Mucosa of descending colon (tissue), 3 donors: Measurements from ENCODE around the gene ABCC6. TPM values are rescaled to one million over a fixed set of nuclear protein-coding genes. Genes with fewer than 3 reads are reported as not detected.
A peak's percentile ranks its signal among the peaks of the same experiment; 100 is the strongest.

Experiments used
- ATAC-seq: fragments of 200-7000 bp; cut with Tn5 transposase; one replicate; pipeline ENCODE4 v1.9.1; 2020; ENCODE audit warnings: mild to moderate bottlenecking, moderate library complexity
- DNase-seq, 3 donors: peaks; one replicate each; pipeline ENCODE4 v3.0.0-alpha.2; 2020
- H3K36me3 ChIP-seq: fragments of 200-600 bp; one replicate; pipeline ENCODE4 v1.8.0; 2021; ENCODE audit warnings: low read depth, mild to moderate bottlenecking
- H3K4me1 ChIP-seq: fragments of 200-600 bp; one replicate; pipeline ENCODE4 v1.8.0; 2021; ENCODE audit warnings: low read depth, mild to moderate bottlenecking
- H3K4me3 ChIP-seq: fragments of 200-600 bp; one replicate; pipeline ENCODE4 v1.8.0; 2021; ENCODE audit warnings: mild to moderate bottlenecking
- H3K9me3 ChIP-seq: fragments of 200-600 bp; one replicate; pipeline ENCODE4 v1.8.0; 2021; ENCODE audit warnings: mild to moderate bottlenecking
- intact Hi-C, 2 donors: fragments of 100-400 bp; cut with DNase I in 1 of 2; cut with micrococcal nuclease in 1 of 2; formaldehyde crosslinking; loops; one replicate each; pipeline versions ENCODE4 v1.11.0 to v1.11.1; 2022; cut with DNase I, micrococcal nuclease
- total RNA-seq, 3 donors: library from RNA; stranded (reverse); fragmentation: NEBNext Ultra II Directional in 2 of 3; extraction: Animal tissue kit (Norgen Biotek cat#: 25700) in 2 of 3; gene quantifications; one replicate each; pipeline versions ENCODE4 v1.2.1 to v1.2.4, GENCODE V29; 2021 to 2023
- TF ChIP-seq, protein P1 (sequence below): fragments of 200-600 bp; IDR thresholded peaks from one replicate; pipeline ENCODE4 v1.8.0; 2022; ENCODE audit warnings: antibody characterized with exemption, mild to moderate bottlenecking
- donor health status: DM: no; HTN: no; CAD: no; lungs with moderate emphysema.
- donor health status: DM: no; HTN: no; CAD: no.
- donor health status: DM: no; HTN: yes; CAD: no.

The ABCC6 gene
- total RNA-seq, 3 donors from 2014 or later: 12.2 to 34.3 (median 26.4) TPM

DNA sequence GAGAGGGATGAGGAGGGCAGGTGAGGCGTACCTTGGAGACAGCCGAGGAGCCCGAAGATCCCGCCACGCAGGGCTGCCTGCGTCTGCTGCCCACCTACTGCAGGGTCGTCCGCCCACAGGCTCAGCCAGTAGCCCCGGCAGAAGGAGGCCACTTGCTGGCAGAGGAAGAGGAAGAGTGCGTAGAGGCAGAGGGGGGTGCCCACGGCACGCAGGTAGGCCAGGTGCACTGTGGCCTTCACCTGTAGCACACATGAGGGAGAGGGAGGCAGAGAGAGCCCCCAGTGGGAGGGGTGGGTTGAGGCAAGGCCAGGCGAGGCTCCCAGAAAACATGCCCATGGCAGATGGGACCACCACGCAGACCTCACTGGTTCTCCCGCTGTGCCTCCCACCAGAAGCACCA is 53.7 kb downstream of the ABCC6 start:
- no peaks in the 10 kb centered on the region for H3K4me1 ChIP-seq
- no peaks in the 10 kb centered on the region for H3K36me3 ChIP-seq
- DNase-seq: peak in 1 of 3 donors; percentile 29
- TF ChIP-seq, protein P1, sequence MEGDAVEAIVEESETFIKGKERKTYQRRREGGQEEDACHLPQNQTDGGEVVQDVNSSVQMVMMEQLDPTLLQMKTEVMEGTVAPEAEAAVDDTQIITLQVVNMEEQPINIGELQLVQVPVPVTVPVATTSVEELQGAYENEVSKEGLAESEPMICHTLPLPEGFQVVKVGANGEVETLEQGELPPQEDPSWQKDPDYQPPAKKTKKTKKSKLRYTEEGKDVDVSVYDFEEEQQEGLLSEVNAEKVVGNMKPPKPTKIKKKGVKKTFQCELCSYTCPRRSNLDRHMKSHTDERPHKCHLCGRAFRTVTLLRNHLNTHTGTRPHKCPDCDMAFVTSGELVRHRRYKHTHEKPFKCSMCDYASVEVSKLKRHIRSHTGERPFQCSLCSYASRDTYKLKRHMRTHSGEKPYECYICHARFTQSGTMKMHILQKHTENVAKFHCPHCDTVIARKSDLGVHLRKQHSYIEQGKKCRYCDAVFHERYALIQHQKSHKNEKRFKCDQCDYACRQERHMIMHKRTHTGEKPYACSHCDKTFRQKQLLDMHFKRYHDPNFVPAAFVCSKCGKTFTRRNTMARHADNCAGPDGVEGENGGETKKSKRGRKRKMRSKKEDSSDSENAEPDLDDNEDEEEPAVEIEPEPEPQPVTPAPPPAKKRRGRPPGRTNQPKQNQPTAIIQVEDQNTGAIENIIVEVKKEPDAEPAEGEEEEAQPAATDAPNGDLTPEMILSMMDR: no peak
- no peaks in the 10 kb centered on the region for H3K9me3 ChIP-seq
- ATAC-seq: no peak
- intact Hi-C loops: no loop called here
- no peak overlapping the region for H3K4me3 ChIP-seq

DNA sequence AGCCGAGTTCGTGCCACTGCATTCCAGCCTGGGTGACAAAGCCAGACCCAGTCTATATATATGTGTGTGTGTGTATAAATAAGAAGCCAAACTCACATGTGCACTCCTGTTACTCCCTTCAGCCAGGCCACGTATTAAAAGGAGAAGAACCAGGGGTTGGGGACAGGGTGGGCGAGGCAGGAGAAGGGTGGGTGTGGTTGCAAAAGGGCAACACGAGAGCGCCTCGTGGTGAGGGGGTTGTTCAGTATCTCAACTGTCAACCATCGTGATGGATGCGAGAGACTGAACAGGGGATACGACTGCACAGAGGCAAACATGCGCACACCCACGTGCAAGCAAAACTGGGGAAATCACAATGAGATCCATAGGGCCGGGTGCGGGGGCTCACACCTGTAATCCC is 54.9 kb downstream of the ABCC6 start:
- TF ChIP-seq, protein P1: no peak
- Histone ChIP-seq H3K9me3 (no peaks in the 10 kb centered on the region), H3K4me1 (no peaks in the 10 kb centered on the region), H3K4me3 (no peak overlapping the region), H3K36me3 (no peaks in the 10 kb centered on the region)
- intact Hi-C loops: no loop called here
- DNase-seq (peak in 1 of 3 donors; percentile 17), ATAC-seq (no peak)

DNA sequence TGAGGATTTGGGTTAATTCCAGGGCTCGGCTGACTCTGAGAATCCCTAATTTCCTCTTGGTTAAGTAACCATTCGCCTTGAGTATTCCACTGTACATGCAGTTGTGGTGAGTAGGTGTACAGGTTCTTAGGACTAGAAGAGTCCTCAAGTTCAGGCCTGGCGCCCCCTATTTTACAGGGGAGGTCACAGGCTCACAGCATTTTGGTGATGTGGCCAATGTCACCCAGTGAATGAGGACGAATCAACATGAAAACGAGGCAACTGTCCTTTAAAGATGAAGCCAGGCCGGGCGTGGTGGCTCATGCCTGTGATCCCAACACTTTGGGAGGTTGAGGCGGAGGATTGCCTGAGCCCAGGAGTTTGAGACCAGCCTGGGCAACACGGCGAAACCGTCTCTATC is 55.4 kb downstream of the ABCC6 start:
- TF ChIP-seq, protein P1: no peak
- intact Hi-C loops: no loop called here
- no peaks in the 10 kb centered on the region for H3K36me3 ChIP-seq
- peak in 1 of 3 donors; percentile 22 for DNase-seq
- ATAC-seq: no peak
- H3K4me1 ChIP-seq: no peaks in the 10 kb centered on the region
- no peak overlapping the region for H3K4me3 ChIP-seq
- H3K9me3 ChIP-seq: no peaks in the 10 kb centered on the region

DNA sequence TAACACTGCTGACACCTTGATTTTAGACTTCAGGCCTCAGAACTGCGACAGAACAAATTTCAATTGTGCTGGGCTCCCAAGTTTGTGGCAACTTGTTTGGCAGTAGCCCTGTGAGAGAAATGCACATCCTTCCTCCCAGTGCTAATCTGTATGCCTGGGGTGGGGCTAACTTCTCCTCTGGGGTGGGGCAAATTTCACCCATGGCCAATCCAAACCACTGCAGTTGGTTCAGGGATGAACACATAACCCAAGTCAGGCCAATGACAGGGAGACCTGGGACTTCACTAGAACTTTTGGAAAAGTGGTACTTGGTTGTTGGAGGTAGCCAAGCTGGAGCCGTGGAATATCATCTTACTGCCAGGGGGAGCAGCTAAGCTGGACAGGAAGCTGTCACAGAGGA is 56.3 kb downstream of the ABCC6 start:
- H3K4me1 ChIP-seq: no peaks in the 10 kb centered on the region
- DNase-seq (no peak), ATAC-seq (no peak)
- intact Hi-C loops: no loop called here
- H3K4me3 ChIP-seq: no peak overlapping the region
- H3K36me3 ChIP-seq: no peaks in the 10 kb centered on the region
- H3K9me3 ChIP-seq: no peaks in the 10 kb centered on the region
- TF ChIP-seq, protein P1: no peak

DNA sequence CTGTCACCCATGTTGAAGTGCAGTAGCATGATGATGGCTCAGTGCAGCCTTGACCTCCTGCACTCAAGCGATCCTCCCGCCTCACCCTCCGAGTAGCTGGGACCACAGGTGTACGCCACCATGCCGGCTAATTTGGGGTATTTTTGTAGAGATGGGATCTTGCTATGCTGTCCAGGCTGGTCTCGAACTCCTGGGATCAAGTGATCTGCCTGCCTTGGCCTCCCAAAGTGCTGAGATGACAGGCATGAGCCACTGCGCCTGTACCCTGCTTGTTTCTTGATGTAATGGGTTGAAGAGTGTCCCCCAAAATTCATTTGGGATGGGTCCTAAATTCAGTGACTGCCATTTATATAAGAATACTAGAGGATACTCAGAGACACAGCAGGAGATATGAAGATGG is 57.2 kb downstream of the ABCC6 start:
- DNase-seq: no peak
- no peaks in the 10 kb centered on the region for H3K36me3 ChIP-seq
- intact Hi-C loops: no loop called here

More for the DNA sequence above, 57.2 kb downstream of the ABCC6 start:
- no peak for ATAC-seq
- no peaks in the 10 kb centered on the region for H3K9me3 ChIP-seq
- H3K4me1 ChIP-seq: no peaks in the 10 kb centered on the region
- no peak overlapping the region for H3K4me3 ChIP-seq
- TF ChIP-seq, protein P1: no peak
